Stimulated activated CD4-positive, alpha-beta T cell treated with anti-CD3 and anti-CD28 coated beads, Interleukin-12 subunit alpha, Interleukin-12 subunit beta, amount 100 ng/mL, for 4 hours (primary cell): ENCODE measurements around the gene FAM110A.
"Not testable (repeated sequence)": the region's sequence is repeated elsewhere in the genome, so short reads cannot be mapped to it uniquely, and the experiment has no call there.

Experiments used
- DNase-seq: peaks from one replicate; pipeline ENCODE4 v3.0.0-alpha.2; 2020

Gene FAM110A

DNA sequence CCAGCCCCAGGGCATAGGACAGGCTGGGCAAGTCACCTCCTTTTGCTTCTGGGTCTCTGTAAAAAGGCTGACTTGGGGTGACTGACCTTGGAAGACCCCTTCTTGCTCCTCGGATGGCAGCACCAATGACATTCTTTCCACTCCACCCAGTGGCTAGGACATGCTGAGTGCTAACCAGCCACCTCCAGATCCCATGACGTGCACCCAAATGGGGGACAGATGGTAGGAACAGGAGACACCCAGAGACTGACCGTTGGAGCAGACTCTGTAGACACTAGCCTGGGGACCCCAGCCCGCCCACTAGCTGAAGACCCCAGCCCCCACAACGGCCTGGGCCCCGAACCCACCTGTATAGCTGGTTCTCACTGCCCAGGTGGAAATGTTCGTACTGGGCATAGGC, 44.3 kb downstream of the FAM110A start:
- DNase-seq = no peak

DNA sequence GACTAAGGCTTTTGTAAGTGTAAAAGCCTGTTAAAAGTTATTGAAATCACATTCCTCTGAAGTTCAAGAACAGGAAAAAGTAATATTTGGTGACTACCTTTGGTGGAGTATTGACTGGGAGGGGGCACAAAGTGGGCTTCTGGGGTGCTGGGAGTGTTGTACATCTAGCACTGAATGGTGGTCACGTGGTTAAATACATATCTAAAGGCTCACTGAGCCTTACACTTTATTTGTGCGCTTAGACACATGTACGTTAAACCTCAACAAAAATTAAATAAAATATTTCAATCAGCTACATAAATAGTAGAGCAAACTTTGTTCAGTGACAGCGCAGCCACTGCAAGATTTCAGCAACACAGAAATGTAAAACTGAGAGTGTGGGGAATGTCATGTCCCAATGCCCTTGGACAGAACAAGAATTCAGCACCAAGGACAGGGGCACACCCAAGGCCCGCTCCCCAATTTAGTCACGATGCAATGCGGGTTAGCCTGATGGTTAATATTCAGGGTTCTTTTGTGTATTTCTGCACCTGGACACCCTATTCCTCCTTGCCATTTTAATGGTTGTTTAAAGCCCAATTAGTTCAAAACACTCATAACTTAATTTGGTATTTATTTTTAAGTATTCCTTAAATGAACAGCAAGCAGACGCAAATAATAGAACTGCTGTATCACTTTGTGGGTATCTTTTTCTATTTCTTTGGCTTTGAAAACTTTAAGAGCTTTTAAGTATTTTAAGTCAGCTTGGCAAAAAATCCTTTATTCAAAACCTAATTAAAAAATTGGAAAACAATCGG, 45.2 kb downstream of the FAM110A start:
- DNase-seq = no peak

DNA sequence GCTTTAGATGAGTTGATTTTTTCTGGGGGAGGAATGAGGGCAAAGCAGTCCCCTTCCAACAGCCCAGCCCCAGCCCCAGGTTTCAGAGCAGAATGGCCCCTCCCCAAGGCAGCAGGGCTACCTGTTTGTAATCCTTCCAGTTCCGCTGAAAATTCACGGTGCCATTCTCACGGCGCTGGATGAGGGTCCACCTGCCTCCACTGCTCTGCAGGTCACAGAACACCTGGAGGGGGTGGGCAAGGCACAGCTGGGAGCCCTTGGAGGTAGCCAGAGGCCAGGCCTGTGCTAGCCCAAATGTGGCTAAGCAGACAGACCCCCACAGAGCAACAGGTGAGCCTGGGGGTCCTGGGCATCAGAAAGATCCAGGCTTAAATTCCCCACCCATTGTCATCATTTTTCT, 46.1 kb downstream of the FAM110A start:
- no peak for DNase-seq

DNA sequence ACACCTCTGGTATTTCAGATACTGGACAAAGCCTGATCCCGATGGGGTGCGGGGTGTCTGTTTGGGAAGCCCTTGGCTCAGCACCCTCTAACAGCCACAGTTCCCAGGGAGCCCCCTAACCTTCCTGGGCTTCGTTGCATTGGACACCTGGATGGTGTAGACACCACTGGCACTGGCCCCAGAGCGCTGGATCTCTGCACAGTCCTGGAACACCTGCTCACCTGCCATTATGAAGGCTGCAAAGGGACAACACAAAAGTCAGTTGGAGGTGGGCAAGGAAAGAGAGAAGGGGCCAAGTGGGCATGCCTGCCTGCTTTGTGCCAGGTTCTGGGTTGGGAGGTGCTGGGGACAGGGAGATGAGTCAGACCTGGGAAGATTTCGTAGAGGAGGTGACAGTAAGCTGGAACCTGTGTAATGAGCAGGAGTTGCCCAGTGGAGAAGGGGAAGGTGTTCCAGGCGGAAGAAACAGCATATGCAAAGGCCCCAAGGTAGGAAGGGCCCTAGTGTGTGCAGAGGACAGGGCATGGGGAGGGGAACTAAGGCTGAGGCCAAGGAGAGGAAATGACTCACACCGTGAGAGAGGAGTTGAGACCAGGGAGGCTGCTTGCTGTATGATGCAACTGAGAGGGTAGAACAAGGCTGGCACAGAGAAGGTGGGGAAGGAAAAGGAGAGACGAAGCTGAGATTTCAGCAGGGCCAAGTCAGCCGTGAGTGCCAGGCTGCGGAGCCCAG, 47.7 kb downstream of the FAM110A start:
- no peak for DNase-seq

DNA sequence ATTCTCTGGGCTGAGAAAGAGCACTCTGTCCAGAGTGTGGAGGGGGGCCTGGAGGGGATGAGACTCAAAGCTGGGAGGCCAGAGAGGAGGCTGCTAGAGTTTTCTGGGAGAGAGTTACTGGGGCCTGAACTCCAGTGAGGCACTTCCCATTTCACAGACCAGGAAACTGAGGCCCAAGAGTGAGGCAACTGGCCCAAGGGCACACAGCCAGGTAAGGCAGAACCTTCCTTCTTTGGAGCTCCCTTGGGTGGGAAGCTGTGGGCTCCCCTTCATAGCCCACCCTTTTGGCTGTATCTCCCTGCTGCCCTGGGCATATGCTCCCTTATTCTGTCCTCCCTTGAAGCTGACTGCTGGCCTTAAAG, 48.2 kb downstream of the FAM110A start:
- no peak for DNase-seq

DNA sequence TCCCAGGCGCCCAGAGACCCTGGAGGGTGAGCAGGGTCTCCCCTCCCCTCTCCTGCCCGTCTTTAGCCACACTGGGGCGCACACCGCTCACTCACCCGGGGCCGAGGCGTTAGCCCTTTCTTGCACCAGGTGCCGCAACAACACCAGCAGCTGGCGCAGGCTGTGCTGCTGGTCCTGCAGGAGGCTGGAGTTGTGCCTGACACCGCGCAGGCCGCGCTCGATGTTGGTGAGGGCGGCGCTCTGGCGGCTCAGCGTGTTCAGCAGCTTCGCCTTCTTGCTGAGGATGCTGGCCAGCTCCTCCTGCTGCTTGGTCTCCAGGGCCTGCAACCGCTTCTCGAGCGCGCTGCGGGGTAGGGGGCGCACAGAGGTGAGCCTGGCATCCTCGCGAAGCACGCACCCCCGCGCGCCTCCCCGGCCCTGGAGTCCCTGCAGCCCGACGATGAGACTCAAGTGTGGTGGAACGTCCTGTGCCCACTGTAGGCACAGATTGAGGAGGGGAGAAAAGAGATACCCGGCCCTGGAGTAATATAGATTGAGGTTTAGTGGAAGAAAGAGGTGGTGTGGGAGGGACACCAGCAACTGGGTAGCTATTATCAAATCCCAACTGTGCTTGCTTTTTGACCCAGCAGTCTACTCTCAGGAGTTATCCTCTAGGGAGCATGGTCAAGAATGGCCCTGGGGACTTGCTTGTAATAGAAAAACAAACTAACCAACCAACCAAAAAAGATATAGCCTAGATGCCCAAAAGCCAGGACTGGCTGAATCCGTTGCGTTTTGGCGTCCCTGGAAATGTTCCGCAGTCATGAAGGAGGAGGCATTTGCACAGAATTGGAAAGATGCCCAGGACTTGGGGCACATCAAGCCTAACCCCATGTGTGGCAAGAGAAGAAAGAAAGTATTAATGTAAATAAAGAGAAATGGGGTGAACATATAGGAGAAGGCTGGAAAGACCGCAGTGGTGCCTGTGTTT, 51.8 kb downstream of the FAM110A start:
- DNase-seq = no peak

DNA sequence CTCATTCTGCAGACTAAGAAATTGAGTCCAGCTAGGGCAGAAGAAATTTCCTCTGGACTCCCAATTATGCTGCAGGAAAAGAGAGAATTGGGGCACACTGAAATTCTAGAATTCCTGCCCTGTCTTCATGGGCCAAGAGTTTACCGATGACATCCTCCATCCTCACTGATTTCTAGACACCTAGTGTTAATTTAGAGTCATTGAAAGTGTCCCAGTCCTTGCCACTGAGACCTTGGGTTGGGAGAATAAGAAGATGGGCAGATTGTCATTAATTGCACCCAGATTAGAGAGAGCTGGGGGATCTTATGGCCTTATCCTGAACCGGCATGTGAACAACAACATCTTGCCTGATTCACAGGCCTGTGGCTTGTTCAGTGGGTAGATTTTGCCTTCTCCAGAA, 53.6 kb downstream of the FAM110A start:
- DNase-seq = no peak

DNA sequence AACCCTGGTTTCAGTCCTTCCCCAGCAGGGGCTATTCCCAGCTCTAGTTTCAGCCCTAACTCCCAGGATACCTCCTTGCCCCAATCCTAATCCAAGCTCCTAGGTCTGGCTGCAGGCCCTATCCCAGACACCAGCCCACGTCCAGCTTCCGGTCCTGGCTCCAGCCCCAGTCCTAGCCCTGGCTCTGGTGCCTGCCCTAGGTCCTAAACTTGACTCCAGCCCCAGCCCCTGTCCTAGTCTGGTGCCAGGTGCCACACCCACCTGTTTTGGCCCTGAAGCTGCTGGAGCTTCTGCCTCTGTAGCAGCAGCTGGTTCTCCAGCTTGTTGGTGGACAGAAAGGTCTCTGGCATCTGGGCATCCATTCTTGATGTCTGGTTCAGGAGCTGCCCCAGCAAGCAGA, 54.5 kb downstream of the FAM110A start:
- DNase-seq = no peak

DNA sequence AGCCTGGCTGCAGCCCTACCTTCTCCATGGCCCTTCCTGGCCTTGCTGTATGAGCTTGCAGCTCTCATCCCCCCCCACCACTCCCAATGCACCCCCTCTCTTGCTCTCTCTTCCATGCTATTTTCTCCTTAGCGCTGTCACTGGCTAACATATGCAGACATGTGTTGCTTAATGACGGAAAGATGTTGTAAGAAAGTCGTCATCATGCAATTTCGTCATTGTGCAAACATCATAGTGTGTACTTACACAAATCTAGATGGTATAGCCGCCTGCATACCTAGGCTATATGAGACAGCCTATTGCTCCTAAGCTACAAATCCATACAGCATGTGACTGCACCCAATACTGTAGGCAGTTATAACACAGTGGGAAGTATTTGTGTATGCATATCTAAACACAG, 55.6 kb downstream of the FAM110A start:
- DNase-seq = no peak

DNA sequence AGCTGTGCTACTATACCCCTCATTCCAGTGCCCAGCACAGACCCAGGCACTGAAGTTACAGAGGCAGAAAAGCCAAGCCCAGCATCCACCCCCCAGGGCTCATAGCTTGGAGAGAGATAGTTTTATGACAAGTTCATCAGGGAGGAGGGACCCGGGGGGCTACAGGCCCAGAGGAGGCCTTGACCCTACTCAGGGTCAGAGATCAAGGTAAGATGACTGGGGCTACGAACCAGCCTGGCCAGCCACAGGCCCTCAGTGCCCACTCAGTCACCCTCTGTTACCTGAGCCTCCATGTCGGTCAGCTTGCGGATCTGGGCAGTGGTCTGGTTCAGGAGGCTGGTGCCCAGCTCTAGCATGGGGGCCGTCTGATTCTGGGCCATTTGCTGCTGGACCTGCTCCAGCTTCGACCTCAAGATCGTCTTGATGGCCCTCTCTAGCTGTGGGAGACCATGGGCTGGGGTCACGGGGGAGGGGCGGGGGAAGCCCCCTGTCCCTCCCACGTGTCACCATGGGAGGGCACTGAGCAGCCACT, 56.5 kb downstream of the FAM110A start:
- DNase-seq = no peak

DNA sequence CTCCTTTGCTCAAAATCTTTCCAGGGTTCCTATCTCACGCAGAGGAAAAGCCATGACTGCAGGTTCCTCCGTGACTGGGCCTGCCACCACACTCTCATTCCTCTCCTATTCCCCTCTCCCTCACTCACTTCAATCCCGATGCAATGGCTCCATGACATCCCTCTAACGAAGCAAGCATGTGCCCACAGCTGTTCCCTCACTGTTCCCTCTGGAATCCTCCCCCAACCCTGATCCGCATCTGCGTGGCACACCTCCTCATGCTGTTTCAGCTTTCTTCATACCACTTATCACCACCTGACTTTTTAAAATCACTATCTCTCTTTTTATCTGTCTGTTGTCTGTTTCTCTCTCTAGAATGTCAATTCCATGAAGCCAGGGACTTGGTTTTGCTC, 57.1 kb downstream of the FAM110A start:
- DNase-seq = no peak

DNA sequence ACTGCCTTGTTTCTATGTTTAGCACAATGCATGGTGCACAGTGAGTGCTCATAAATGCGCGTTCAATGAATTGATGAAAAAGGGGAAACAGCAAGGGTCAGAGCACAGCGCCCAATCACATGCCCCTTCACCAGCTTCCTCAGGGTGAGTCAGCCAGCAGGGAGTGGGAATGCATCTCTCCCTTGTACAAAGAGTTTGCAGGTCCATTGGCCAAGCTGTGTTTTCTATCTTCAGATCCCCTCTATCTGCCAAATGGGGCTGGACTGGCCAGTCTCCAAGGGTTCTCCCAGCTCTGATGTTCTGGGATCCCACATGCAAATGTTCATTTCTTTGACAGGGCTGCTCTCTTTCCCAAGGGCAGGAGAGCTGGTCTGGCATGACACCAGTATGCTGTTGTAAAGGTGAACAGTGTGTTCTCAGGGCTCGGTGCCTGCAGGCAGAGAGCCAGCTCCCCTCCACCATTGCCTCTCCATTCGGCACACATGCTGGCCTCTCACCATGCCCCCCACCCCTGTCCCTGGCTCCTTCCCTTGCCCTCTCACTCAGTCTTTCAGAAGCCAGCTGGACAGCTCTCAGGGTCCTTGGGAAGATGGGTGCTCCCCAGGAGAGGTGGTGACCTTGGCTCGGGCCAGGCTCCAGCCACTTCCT, 57.7 kb downstream of the FAM110A start:
- no peak for DNase-seq

DNA sequence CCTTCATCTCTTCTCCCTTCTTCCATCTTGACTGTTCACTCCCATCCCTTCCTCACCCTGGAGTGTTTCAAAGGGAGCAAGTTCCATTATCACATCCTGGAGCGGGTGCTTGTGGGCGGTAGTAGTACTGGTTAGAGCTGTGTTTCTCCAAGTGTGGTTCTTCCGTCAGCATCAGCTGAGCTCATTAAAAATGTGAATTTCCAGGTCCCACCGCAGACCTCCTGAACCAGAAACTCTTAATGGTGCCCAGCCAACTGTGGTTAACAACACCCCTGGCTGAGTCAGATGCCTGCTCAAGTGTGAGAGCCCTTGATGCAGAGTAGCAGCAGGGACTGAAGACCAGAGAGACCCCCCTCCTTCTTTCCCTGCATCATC, 58.2 kb downstream of the FAM110A start:
- no peak for DNase-seq

DNA sequence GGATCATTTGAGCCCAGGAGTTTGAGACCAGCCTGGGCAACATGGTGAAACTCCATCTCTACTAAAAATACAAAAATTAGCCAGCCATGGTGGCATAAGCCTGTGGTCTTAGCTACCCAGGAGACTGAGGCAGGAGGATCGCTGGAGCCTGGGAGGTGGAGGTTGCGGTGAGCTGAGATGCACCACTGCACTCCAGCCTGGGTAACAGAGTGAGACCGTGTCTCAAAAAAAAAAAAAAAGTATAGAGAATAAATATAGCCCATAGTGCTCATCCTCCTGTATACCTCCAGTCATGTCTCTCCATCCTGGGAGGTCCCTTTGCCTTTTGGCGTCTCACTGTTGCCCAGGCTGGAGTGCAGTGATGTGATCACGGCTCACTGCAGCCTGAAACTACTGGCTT, 58.9 kb downstream of the FAM110A start:
- DNase-seq = not testable (repeated sequence)
